Endothelial cell of umbilical vein (primary cell): ENCODE measurements around the gene HOXD12. TPM values are rescaled to one million over a fixed set of nuclear protein-coding genes. Genes with fewer than 3 reads are reported as not detected.
A peak's percentile ranks its signal among the peaks of the same experiment; 100 is the strongest.

Source experiments
- BruUV-seq: library from RNA; stranded (reverse); fragments of 400-500 nt; replicated peaks from 2 replicates; lab custom pipeline; 2021; lab: Mats Ljungman, UMichigan
- CTCF ChIA-PET: fragments of 300-600, 350-600 bp; sonication (Branson Sonifier 250); formaldehyde crosslinking; loops from one replicate; lab custom pipeline; 2021; ENCODE audit warnings: antibody characterized with exemption, inconsistent platforms; lab: Charles Lee
- POLR2A ChIA-PET: fragments of 300-600, 350-600 bp; sonication (Branson Sonifier 250); formaldehyde crosslinking; loops from one replicate; lab custom pipeline; 2021; ENCODE audit warnings: antibody characterized with exemption, inconsistent platforms; lab: Charles Lee
- DNase-seq: peaks from one replicate; pipeline ENCODE4 v3.0.0-alpha.2; 2011; ENCODE audit warnings: low read depth, low spot score
- FAIRE-seq: peaks from 2 replicates; lab custom pipeline; 2011; peaks lifted over from hg19 to GRCh38; lab: Jason Lieb, UNC
- H2AFZ ChIP-seq: 2 replicates; pipeline ENCODE4 v1.6.0; 2012; ENCODE audit warnings: low read depth, low read length, control low read depth, inconsistent platforms
- H3K27ac ChIP-seq: 2 replicates; pipeline ENCODE4 v1.5.1; 2011; ENCODE audit warnings: low read depth, mild to moderate bottlenecking, control low read depth, low read length, moderate library complexity; ENCODE audit not compliant: insufficient read depth
- H3K27me3 ChIP-seq, 2 experiments: 2 replicates each; pipeline versions ENCODE4 v1.6.0 to v1.6.1; 2011; ENCODE audit warnings: low read length in 2 of 2, mixed read lengths in 1 of 2; ENCODE audit not compliant: control insufficient read depth in 2 of 2, insufficient read depth in 2 of 2
- H3K36me3 ChIP-seq, 2 experiments: 2 replicates in 1 of 2; 3 replicates in 1 of 2; pipeline ENCODE4 v1.5.1; 2011; ENCODE audit warnings: low read length in 2 of 2, mild to moderate bottlenecking in 1 of 2, moderate library complexity in 1 of 2; ENCODE audit not compliant: control insufficient read depth in 2 of 2, insufficient read depth in 2 of 2; ENCODE audit errors: extremely low read depth in 1 of 2
- H3K4me1 ChIP-seq: 3 replicates; pipeline ENCODE4 v1.5.1; 2011; ENCODE audit warnings: mild to moderate bottlenecking, low read length; ENCODE audit not compliant: control insufficient read depth, insufficient read depth; ENCODE audit errors: extremely low read depth
- H3K4me2 ChIP-seq: 2 replicates; pipeline ENCODE4 v1.6.1; 2011; ENCODE audit warnings: low read length, control low read depth, mixed read lengths; ENCODE audit not compliant: insufficient read depth
- H3K4me3 ChIP-seq, 3 experiments: fragments of 200-600 bp in 1 of 3; sonication (generic), shearing (Covaris generic) in 1 of 3; replicated peaks in 1 of 3; 2 replicates each; pipeline ENCODE4 v1.5.1; 2011 to 2016; ENCODE audit warnings: control low read depth in 3 of 3, low read length in 3 of 3, mild to moderate bottlenecking in 2 of 3, inconsistent platforms in 1 of 3, low read depth in 1 of 3, moderate library complexity in 1 of 3; ENCODE audit not compliant: insufficient read depth in 1 of 3
- H3K79me2 ChIP-seq: 2 replicates; pipeline ENCODE4 v1.6.0; 2012; ENCODE audit warnings: low read length, inconsistent platforms; ENCODE audit not compliant: control insufficient read depth, insufficient read depth
- H3K9ac ChIP-seq: replicated peaks from 2 replicates; pipeline ENCODE3; 2011; ENCODE audit warnings: low read length, control low read depth; ENCODE audit not compliant: insufficient read depth; ENCODE audit errors: extremely low read depth
- H3K9me1 ChIP-seq: replicated peaks from 3 replicates; pipeline ENCODE4 v1.6.0; 2011; ENCODE audit warnings: mild to moderate bottlenecking, low read length; ENCODE audit not compliant: control insufficient read depth, insufficient read depth; ENCODE audit errors: extremely low read depth
- H3K9me3 ChIP-seq: replicated peaks from 2 replicates; pipeline ENCODE4 v1.5.1; 2012; ENCODE audit warnings: low read length, inconsistent platforms; ENCODE audit not compliant: control insufficient read depth, insufficient read depth
- H4K20me1 ChIP-seq: replicated peaks from 2 replicates; pipeline ENCODE3; 2011; ENCODE audit warnings: mild to moderate bottlenecking, low read length; ENCODE audit not compliant: control insufficient read depth, insufficient read depth; ENCODE audit errors: extremely low read depth
- CTCF ChIP-seq, 2 donors: IDR thresholded peaks; 1 replicate in 1 of 2; 2 replicates in 1 of 2; pipeline ENCODE4 v1.5.1; 2011; ENCODE audit warnings: low read length in 2 of 2, mild to moderate bottlenecking in 2 of 2, moderate library complexity in 2 of 2, control low read depth in 1 of 2, inconsistent platforms in 1 of 2, low read depth in 1 of 2; ENCODE audit not compliant: insufficient read depth in 1 of 2; ENCODE audit errors: extremely low read depth in 1 of 2
- EZH2 ChIP-seq: IDR thresholded peaks from 2 replicates; pipeline ENCODE4 v1.6.1; 2012; ENCODE audit warnings: borderline replicate concordance, low read depth, mild to moderate bottlenecking, moderate library complexity, low read length, inconsistent platforms; ENCODE audit not compliant: severe bottlenecking
- FOS ChIP-seq: IDR thresholded peaks from 2 replicates; pipeline ENCODE4 v1.6.1; 2011; ENCODE audit warnings: mild to moderate bottlenecking, low read length, moderate library complexity, borderline replicate concordance; ENCODE audit not compliant: insufficient read depth
- MAX ChIP-seq: IDR thresholded peaks from 2 replicates; pipeline ENCODE4 v1.6.1; 2011; ENCODE audit not compliant: insufficient read depth, insufficient read length
- POLR2AphosphoS5 ChIP-seq: IDR thresholded peaks from 2 replicates; pipeline ENCODE4 v1.6.1; 2012; ENCODE audit warnings: low read depth, mild to moderate bottlenecking, control low read depth, low read length, moderate library complexity; ENCODE audit not compliant: insufficient read depth
- dilution Hi-C: fragments of 300-500 bp; cut with MboI; formaldehyde crosslinking; loops from one replicate; pipeline ENCODE4 v1.15.0; 2019; ENCODE audit warnings: low sequenced_read_pairs; ENCODE audit not compliant: extremely low pct_ligation_motif_present
- intact Hi-C: fragments of 100-400 bp; cut with micrococcal nuclease; formaldehyde crosslinking; loops from one replicate; pipeline ENCODE4 v1.10.0; 2022
- polyA plus RNA-seq, 4 experiments: library from polyadenylated mRNA; depleted of rRNA in 3 of 4; stranded (reverse) in 3 of 4; unstranded in 1 of 4; fragments of >200 nt; gene quantifications; 2 replicates each; pipeline versions ENCODE4 v1.2.1 to v1.2.3, GENCODE V29; 2011 to 2012; ENCODE audit warnings: missing spikeins in 1 of 4
- total RNA-seq: library from RNA; stranded (reverse); gene quantifications from 2 replicates; pipeline ENCODE4 v1.2.3, GENCODE V29; 2021

Gene HOXD12
- total and polyA plus RNA-seq, 2 donors (not counting 3 experiments of a cell fraction or from before 2014, with no cell fraction given), result not detected

- POLR2A ChIA-PET, result no interaction called here
- H4K20me1 ChIP-seq, result peaks cover 6% of the 10 kb centered on the region
- FAIRE-seq (no peak), DNase-seq (no peak)
- H3K36me3 ChIP-seq, result no peaks in the 10 kb centered on the region
- H3K27ac ChIP-seq, result no peak within 1 kb of the TSS
- no TSS peak for BruUV-seq
- peaks cover 5% of the 10 kb centered on the region for H3K4me1 ChIP-seq
- H3K4me2 ChIP-seq, result no peak within 1 kb of the TSS
- H3K79me2 ChIP-seq, result no peaks in the 10 kb centered on the region
- CTCF ChIA-PET, result interaction anchor here (1.2 to 2.1 kb wide), 2 partner anchors 402 to 724 kb away, joined by 5 to 6 read pairs; no protein-coding TSS in a partner anchor
- no peak within 1 kb of the TSS for H3K4me3 ChIP-seq
- dilution Hi-C loops (no loop called here), intact Hi-C loops (no loop called here)
- H3K9me1 ChIP-seq, result no peaks in the 10 kb centered on the region
- H3K27me3 ChIP-seq, result peaks cover 86 to 98% of the 10 kb centered on the region in 2 experiments
- H3K9ac ChIP-seq, result no peak within 1 kb of the TSS
- no peaks in the 10 kb centered on the region for H3K9me3 ChIP-seq
- H2AFZ ChIP-seq, result peak within 1 kb of the TSS; percentile 32
- TF ChIP-seq FOS (no peak), EZH2 (peak; percentile 76), POLR2AphosphoS5 (no peak)
Measured at GRCh38 chr2:176092270-176093144, 7.1 kb upstream of the HOXD12 start, which contains the start of gene HOXD13. HOXD13 (plus strand) TSS chr2:176092721; CDS start chr2:176092891, 170 bp downstream.

- no peak overlapping the region for H3K9ac ChIP-seq
- FAIRE-seq, result no peak
- H3K36me3 ChIP-seq, result no peaks in the 10 kb centered on the region
- no peak for DNase-seq
- H3K4me1 ChIP-seq, result peaks cover 5% of the 10 kb centered on the region
- intact Hi-C loops, result no loop called here
- H3K79me2 ChIP-seq, result no peaks in the 10 kb centered on the region
- H3K9me3 ChIP-seq, result no peaks in the 10 kb centered on the region
- H3K4me2 ChIP-seq, result no peak overlapping the region
- H3K27ac ChIP-seq, result no peak overlapping the region
- H2AFZ ChIP-seq, result peak overlapping the region; percentile 32
- H3K9me1 ChIP-seq, result no peaks in the 10 kb centered on the region
- peaks cover 87 to 97% of the 10 kb centered on the region in 2 experiments for H3K27me3 ChIP-seq
- BruUV-seq, result no TSS peak
- CTCF ChIA-PET, result interaction anchor here (1.0 to 6.0 kb wide), 8 partner anchors 8 to 842 kb away, joined by 3 to 113 read pairs (median 4); no protein-coding TSS in a partner anchor
- dilution Hi-C loops, result no loop called here
- peak; percentile 99 for TF ChIP-seq EZH2
- peak in 1 of 2 donors; percentile 30 for TF ChIP-seq CTCF (IDR thresholded peaks at IDR 0.05; ENCODE audit: extremely low read depth in 1 of 2, insufficient read depth in 1 of 2, low read depth in 1 of 2, low read length in 2 of 2)
- no peak for TF ChIP-seq MAX
- POLR2A ChIA-PET, result no interaction called here
- no peak overlapping the region for H3K4me3 ChIP-seq
- peaks cover 6% of the 10 kb centered on the region for H4K20me1 ChIP-seq
Measured at GRCh38 chr2:176093145-176093897, 6.3 kb upstream of the HOXD12 start.
